HepG2 (cell line): Measurements from ENCODE around the gene MORC3. TPM values are rescaled to one million over a fixed set of nuclear protein-coding genes. Genes with fewer than 3 reads are reported as not detected.

Experiments
- ARNTL ChIP-seq: sonication (generic); formaldehyde crosslinking; IDR thresholded peaks from 2 replicates; pipeline ENCODE4 v1.4.0; 2020; ENCODE audit warnings: mild to moderate bottlenecking, missing genetic modification reagents
- BHLHE40 ChIP-seq: IDR thresholded peaks from 2 replicates; pipeline ENCODE4 v1.6.1; 2011; ENCODE audit warnings: low read length, improper control_type of control experiment
- ELK4 ChIP-seq: sonication (generic); formaldehyde crosslinking; IDR thresholded peaks from 2 replicates; pipeline ENCODE4 v1.9.0; 2021; ENCODE audit warnings: missing genetic modification reagents, borderline replicate concordance
- FOXP4 ChIP-seq: sonication (generic); formaldehyde crosslinking; IDR thresholded peaks from 2 replicates; pipeline ENCODE4 v1.4.0; 2020; ENCODE audit warnings: missing genetic modification reagents
- HDAC2 ChIP-seq: sonication (generic); formaldehyde crosslinking; IDR thresholded peaks from 2 replicates; pipeline ENCODE4 v1.4.0; 2020; ENCODE audit warnings: missing genetic modification reagents
- HOMEZ ChIP-seq: IDR thresholded peaks from 2 replicates; pipeline ENCODE4 v1.6.1; 2016; ENCODE audit warnings: low read depth
- MLLT10 ChIP-seq: sonication (generic); formaldehyde crosslinking; IDR thresholded peaks from 2 replicates; pipeline ENCODE4 v1.4.0; 2020; ENCODE audit warnings: missing genetic modification reagents
- NFE2L1 ChIP-seq: sonication (generic); formaldehyde crosslinking; IDR thresholded peaks from 2 replicates; pipeline ENCODE4 v1.4.0; 2020; ENCODE audit warnings: missing genetic modification reagents, mild to moderate bottlenecking, borderline replicate concordance
- SNAPC5 ChIP-seq: sonication (generic); formaldehyde crosslinking; IDR thresholded peaks from 2 replicates; pipeline ENCODE4 v1.8.1; 2023; ENCODE audit warnings: mild to moderate bottlenecking, missing genetic modification reagents, borderline replicate concordance
- SP4 ChIP-seq: sonication (generic); formaldehyde crosslinking; IDR thresholded peaks from 2 replicates; pipeline ENCODE4 v1.8.1; 2023; ENCODE audit warnings: mild to moderate bottlenecking, missing genetic modification reagents
- SUZ12 ChIP-seq: fragments of 150-350 bp; IDR thresholded peaks from 2 replicates; pipeline ENCODE4 v1.6.1; 2014; ENCODE audit warnings: low read depth, low read length
- ZC3H4 ChIP-seq: sonication (generic); formaldehyde crosslinking; IDR thresholded peaks from 2 replicates; pipeline ENCODE4 v1.4.0; 2020; ENCODE audit warnings: missing genetic modification reagents, borderline replicate concordance
- ZGPAT ChIP-seq: IDR thresholded peaks from 2 replicates; pipeline ENCODE4 v1.6.1; 2016; ENCODE audit warnings: mild to moderate bottlenecking
- ZKSCAN8 ChIP-seq: IDR thresholded peaks from 2 replicates; pipeline ENCODE4 v1.6.1; 2016; ENCODE audit warnings: borderline replicate concordance, missing genetic modification reagents, missing compliant biosample characterization
- ZNF124 ChIP-seq: sonication (generic); formaldehyde crosslinking; IDR thresholded peaks from 2 replicates; pipeline ENCODE4 v1.4.0; 2020; ENCODE audit warnings: missing genetic modification reagents
- ZNF3 ChIP-seq: IDR thresholded peaks from 2 replicates; pipeline ENCODE4 v1.7.0; 2017; ENCODE audit warnings: inconsistent platforms
- ZNF556 ChIP-seq: sonication (generic); formaldehyde crosslinking; IDR thresholded peaks from 2 replicates; pipeline ENCODE4 v1.4.0; 2020; ENCODE audit warnings: mild to moderate bottlenecking, missing genetic modification reagents, borderline replicate concordance
- ZNF570 ChIP-seq: sonication (generic); formaldehyde crosslinking; IDR thresholded peaks from 2 replicates; pipeline ENCODE4 v1.4.0; 2020; ENCODE audit warnings: mild to moderate bottlenecking, missing genetic modification reagents, borderline replicate concordance
- ZNF7 ChIP-seq: IDR thresholded peaks from 2 replicates; pipeline ENCODE4 v1.6.1; 2016; ENCODE audit warnings: missing biosample characterization, missing genetic modification reagents
- ZNF891 ChIP-seq: sonication (generic); formaldehyde crosslinking; IDR thresholded peaks from 2 replicates; pipeline ENCODE4 v1.5.0; 2020; ENCODE audit warnings: mild to moderate bottlenecking, missing genetic modification reagents
- ZSCAN21 ChIP-seq: sonication (generic); formaldehyde crosslinking; IDR thresholded peaks from 2 replicates; pipeline ENCODE4 v1.8.0; 2022; ENCODE audit warnings: mild to moderate bottlenecking, missing genetic modification reagents, moderate library complexity, borderline replicate concordance
- ZXDC ChIP-seq: sonication (generic); formaldehyde crosslinking; IDR thresholded peaks from 2 replicates; pipeline ENCODE4 v1.5.0; 2020; ENCODE audit warnings: mild to moderate bottlenecking, missing genetic modification reagents
- polyA plus RNA-seq, 8 experiments: library from polyadenylated mRNA; depleted of rRNA in 3 of 8; stranded (reverse) in 7 of 8; unstranded in 1 of 8; fragments of >200 nt; fragmentation: Illumina TruSeq in 4 of 8; extraction: Trizol in 4 of 8; gene quantifications; 2 replicates each; pipeline versions ENCODE4 v1.2.1 to v1.2.3, GENCODE V29; 2011 to 2016; ENCODE audit warnings: low read depth in 4 of 8, missing spikeins in 1 of 8, mixed read lengths in 1 of 8; ENCODE audit not compliant: insufficient read depth in 1 of 8
- total RNA-seq, 5 experiments: library from RNA; depleted of rRNA; stranded (reverse); fragments of >200 nt; fragmentation: Illumina TruSeq; extraction: Trizol; gene quantifications; 2 replicates each; pipeline ENCODE4 v1.2.3, GENCODE V29; 2016; ENCODE audit warnings: low read depth in 1 of 5

MORC3 gene
- total and polyA plus RNA-seq, 2 of the 13 experiments (the other 11 are each of a cell fraction or from before 2014, with no cell fraction given) = 12.9 to 19.5 TPM

GRCh38 chr21:36319767-36320420, at the start of gene MORC3 (continued):
- TF ChIP-seq ELK4 (CRISPR knock-in tag) = no peak; the same call in 1 of the 2 replicates
- TF ChIP-seq ZNF3 (CRISPR knock-in tag) = no peak
- TF ChIP-seq FOXP4 = no peak
- 0 out of 2 replicates have a peak, but pooled peaks have one; percentile 24 for TF ChIP-seq ZGPAT (CRISPR knock-in tag)
- TF ChIP-seq BHLHE40 = no peak
- no peak for TF ChIP-seq ZNF7
- 0 out of 2 replicates have a peak, but pooled peaks have one; percentile 23 for TF ChIP-seq ZNF556 (CRISPR knock-in tag)
- no peak for TF ChIP-seq SNAPC5 (CRISPR knock-in tag)
- no peak for TF ChIP-seq ZNF891 (CRISPR knock-in tag)
- TF ChIP-seq ZNF124 (CRISPR knock-in tag) = no peak
- TF ChIP-seq HOMEZ = 0 out of 2 replicates have a peak, but pooled peaks have one; percentile 31
- no peak for TF ChIP-seq SUZ12
- no peak for TF ChIP-seq ARNTL
- no peak for TF ChIP-seq ZKSCAN8 (CRISPR knock-in tag)
- TF ChIP-seq ZSCAN21 (CRISPR knock-in tag) = no peak
- no peak for TF ChIP-seq NFE2L1 (CRISPR knock-in tag)
- TF ChIP-seq ZC3H4 = no peak
- no peak for TF ChIP-seq MLLT10 (CRISPR knock-in tag)
- TF ChIP-seq ZXDC (CRISPR knock-in tag) = no peak
- TF ChIP-seq HDAC2 = no peak
- peak; percentile 98 for TF ChIP-seq SP4 (CRISPR knock-in tag)
- TF ChIP-seq ZNF570 = no peak
